LoVo (cell line): ENCODE measurements around the gene MRAP2.
"Not testable (repeated sequence)": the region's sequence is repeated elsewhere in the genome, so short reads cannot be mapped to it uniquely, and the experiment has no call there.

ENCODE experiments used
- DNase-seq: peaks from one replicate; pipeline ENCODE4 v3.0.0-alpha.2; 2016; ENCODE audit warnings: low spot score

The MRAP2 gene

GRCh38 chr6:84032000-84032399 lies 1.6 kb upstream of the MRAP2 start:
- not testable (repeated sequence) for DNase-seq

DNA sequence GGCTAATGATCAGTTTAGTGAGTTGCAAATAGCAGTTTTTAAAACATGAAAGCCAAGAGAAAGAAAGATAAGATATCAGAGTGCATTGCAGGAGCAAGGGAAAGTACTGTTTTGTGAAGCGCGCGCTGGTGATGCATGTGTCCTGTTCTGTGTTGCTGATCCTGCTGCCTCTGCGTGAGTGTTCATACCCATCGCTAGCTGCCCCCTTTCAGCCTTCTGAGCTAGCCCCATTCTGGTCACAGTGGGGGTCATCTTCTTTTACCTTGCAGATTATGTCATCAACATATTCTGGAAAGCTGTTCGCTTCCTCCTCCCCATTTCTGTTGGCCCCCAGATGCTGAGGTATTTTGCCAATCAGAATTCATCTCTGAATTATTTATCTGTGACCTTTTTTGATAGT lies 1.9 kb downstream of the MRAP2 start:
- no peak for DNase-seq

DNA sequence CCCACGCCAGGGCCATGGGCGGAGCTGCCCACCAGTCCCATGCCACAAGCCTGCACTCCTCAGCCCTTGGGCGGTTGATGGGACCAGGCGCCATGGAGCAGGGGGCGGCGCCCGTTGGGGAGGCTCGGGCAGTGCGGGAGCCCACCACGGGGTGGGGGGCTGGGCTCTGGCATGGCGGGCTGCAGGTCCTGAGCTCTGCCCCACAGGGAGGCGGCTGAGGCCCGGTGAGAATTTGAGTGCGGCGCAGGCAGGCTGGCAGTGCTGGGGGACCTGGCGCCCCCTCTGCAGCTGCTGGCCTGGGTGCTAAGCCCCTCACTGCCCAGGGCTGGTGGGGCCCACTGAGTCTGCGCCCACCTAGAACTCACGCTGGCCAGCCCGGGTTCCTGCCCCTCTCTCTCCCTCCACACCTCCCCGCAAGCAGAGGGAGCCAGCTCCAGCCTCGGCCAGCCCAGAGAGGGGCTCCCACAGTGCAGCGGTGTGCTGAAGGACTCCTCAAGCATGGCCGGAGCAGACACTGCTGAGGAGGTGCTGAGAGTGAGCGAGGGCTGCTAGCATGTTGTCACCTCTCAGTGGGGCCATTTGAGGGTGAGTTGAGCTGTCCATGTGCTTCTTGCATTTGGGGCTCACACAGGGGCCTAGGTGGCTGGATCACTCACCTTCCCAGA lies 4.0 kb downstream of the MRAP2 start:
- DNase-seq, result no peak

GRCh38 chr6:84042603-84043002 lies 9.0 kb downstream of the MRAP2 start:
- no peak for DNase-seq

- no peak for DNase-seq
Observed at GRCh38 chr6:84043555-84043954, 10.0 kb downstream of the MRAP2 start.

DNA sequence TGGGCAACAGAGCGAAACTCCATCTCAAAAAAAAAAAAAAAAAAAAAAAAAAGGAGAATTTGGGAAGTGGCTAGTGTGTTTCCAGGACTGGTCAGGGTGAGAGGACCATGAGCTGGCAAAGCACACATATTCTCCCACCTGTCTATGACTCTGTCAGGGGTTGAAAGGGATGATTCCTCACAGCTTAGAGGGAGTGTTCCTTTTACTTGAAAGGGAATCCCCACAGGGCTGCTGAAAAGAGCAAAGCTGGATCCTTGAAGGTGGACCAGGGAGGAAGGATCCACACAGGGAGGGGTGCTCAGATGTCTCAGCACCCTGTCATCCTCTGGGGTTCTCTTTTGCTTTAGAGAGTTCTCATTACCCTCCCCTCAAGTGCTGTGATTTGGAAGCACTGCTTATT lies 13.2 kb downstream of the MRAP2 start:
- no peak for DNase-seq

GRCh38 chr6:84048588-84048987 lies 15.0 kb downstream of the MRAP2 start:
- no peak for DNase-seq

GRCh38 chr6:84050408-84050807 lies 16.8 kb downstream of the MRAP2 start:
- no peak for DNase-seq

- DNase-seq, result no peak
Observed at GRCh38 chr6:84052204-84052882, 18.8 kb downstream of the MRAP2 start.

DNA sequence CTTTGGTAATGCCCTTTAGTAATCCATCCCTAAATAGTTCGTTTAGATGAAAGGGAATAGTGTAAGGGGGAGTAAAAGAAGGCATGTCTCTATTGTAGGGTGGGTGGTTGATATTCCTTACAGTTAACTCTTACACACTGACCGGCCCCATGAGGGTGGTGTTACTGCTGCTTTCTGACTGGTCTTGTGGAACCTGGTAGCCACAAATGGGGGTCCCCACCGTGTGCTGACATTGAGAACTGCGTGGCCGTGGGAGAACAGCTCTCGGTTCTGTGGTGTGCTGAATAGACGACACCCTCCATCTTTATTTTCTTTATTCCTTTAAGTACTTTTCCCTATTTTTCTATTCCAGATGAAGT lies 19.3 kb downstream of the MRAP2 start:
- DNase-seq, result no peak

DNA sequence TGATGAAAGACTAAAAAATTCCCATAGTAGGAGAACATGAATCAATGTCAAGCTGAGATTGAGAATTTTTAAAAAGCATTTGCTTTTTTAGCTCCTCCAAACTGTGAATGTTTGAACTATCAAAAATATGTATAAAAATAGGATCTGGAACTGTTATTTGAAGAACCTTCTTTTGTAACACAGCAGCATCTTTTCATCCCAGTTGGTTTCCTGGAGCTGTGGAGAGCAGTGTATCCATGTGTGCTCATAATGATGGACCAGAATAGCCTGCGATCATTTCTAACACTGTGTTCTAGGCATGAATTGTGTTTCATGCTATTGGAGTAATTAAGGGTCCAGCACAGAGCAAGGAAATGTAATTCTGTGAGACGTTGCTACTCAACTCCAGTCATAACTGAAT lies 22.1 kb downstream of the MRAP2 start:
- DNase-seq, result no peak

DNA sequence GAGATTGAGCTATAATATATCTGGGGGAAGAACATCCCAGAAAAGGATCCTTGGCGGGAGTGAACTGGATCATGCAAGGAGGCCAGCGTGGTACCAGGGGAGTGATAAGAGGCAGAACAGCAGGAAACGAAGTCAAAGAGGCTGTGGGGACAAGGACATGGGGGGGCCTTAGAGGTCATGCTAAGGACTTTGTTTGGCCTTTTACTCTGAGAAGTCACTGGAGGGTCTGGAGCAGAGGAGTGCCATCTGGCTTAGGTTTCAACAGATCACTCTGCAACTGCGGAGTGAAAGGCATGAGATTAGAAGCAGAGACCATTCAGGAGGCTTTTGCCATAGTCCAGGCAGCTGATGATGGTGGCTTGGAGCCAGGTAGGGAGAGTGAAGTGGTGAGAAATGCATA lies 24.3 kb downstream of the MRAP2 start:
- no peak for DNase-seq

DNA sequence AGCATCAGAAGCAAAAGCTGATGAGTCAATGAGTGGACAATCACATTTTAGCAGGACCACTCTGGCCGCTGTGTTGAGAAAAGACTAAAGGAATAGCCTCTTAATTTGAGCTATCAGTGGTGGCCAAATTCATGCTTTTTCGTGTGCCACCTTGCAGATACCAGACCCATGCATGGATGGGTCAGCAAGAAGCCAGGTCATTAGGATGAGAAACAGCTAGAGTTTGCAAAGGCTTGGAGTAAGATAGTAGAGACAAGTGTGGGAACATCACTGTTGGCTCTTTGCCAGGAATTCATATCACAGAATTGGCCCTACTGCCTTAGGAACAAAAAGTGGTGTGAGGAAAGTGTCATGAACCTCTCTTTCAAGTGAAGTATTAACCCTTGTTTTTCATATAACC lies 25.5 kb downstream of the MRAP2 start:
- no peak for DNase-seq

GRCh38 chr6:84061174-84061573 lies 27.6 kb downstream of the MRAP2 start:
- DNase-seq, result no peak

GRCh38 chr6:84061613-84062398 lies 28.2 kb downstream of the MRAP2 start:
- DNase-seq, result no peak

DNA sequence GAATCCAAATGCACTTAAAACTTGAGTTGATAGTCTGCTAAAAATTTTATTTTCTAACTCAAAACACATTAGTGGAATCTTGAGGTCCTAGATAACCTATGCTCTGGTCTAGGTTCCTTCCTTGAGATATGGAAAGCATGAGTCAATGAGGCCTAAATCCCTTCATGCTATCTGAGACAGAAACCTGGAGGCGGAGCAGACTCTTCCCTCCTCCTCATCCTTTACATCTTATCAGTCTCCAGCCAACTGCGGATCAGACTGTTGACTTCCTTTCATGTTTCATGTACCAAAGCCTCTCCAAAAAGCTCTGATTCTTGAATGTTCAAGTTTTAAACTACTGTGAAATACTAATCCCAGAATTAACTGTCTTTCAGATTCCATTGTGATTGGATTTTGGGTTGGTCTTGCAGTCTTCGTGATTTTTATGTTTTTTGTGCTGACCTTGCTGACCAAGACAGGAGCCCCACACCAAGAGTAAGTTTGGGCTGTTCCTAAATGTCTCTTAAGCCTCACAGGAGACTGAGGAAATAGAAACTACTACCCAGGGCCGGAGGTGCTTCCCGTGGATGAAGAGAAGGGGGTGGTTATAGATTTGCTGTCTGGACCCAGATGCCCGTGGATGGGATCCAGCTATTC lies 29.1 kb downstream of the MRAP2 start:
- no peak for DNase-seq

- no peak for DNase-seq
Observed at GRCh38 chr6:84065693-84066290, 32.2 kb downstream of the MRAP2 start.

DNA sequence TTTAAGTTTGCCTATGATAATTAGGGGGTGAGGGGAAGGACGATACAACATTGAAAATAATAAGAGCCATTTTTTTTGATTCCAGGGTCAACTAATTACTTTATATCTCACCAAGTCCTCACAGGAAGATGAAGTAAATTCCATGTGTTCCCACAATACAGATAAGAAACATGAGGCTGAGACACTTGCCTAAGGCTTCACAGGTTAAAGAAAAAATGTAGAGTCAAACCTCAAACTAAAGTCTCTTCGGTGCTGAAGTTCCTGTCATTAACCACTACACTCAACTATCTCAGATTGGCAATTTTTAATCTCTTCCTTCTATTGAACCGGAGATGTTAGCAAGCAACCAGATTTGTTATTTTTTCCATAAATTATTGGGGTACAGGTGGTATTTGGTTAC lies 33.0 kb downstream of the MRAP2 start:
- no peak for DNase-seq

GRCh38 chr6:84068873-84069272 lies 35.3 kb downstream of the MRAP2 start:
- DNase-seq, result not testable (repeated sequence)

DNA sequence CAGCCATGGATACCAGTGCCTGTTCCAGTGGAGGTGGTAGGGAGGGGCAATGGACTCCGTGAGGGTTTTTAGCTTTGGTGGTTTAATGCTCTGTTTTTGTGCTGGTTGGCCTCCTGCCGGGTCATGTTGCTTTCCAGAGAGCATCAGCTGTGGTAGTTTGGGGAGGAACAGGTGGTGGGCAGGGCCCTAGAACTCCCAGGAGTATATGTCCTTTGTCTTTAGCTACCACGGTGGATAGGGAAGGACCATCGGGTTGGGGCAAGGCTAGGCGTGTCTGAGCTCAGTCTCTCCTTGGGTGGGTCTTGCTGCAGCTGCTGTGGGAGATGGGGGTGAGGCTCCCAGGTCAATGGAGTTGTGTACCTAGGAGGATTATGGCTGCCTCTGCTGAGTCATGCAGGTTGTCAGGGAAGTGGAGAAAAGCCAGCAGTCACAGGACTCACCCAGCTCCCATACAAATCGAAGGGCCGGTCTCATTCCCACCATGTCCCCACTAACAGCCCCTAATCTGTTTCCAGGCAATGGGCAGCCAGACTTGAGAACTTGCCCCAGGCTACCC lies 38.9 kb downstream of the MRAP2 start:
- no peak for DNase-seq

GRCh38 chr6:84074988-84075781 lies 41.6 kb downstream of the MRAP2 start:
- DNase-seq, result no peak
